HG02571 (cell line): ENCODE data around the gene BTD.

Experiments used
- ATAC-seq: cut with Tn5 transposase; IDR thresholded peaks from one replicate; pipeline ENCODE4 v1.9.1; 2021; ENCODE audit warnings: mild to moderate bottlenecking, moderate library complexity; ENCODE audit not compliant: unreplicated experiment

The BTD gene

DNA sequence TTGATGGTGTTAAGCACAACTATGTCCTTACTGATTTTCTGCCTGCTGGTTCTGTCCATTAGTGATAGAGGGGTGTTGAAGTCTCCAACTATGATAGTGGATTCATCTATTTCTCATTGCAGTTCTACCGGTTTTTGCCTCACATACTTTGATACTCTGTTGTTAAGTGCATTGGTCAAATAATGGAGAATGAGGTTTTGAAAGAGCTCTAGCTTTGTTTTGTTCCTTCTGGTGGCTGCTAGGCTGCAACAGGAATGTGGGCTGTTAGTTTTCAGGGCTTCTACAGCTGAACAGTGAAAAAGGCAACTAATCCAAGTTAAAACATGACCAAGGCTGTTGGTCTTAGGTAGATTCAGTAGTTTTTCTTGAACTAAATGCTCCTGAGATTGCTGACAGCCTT lies 62.6 kb downstream of the BTD start:
- ATAC-seq = no peak

DNA sequence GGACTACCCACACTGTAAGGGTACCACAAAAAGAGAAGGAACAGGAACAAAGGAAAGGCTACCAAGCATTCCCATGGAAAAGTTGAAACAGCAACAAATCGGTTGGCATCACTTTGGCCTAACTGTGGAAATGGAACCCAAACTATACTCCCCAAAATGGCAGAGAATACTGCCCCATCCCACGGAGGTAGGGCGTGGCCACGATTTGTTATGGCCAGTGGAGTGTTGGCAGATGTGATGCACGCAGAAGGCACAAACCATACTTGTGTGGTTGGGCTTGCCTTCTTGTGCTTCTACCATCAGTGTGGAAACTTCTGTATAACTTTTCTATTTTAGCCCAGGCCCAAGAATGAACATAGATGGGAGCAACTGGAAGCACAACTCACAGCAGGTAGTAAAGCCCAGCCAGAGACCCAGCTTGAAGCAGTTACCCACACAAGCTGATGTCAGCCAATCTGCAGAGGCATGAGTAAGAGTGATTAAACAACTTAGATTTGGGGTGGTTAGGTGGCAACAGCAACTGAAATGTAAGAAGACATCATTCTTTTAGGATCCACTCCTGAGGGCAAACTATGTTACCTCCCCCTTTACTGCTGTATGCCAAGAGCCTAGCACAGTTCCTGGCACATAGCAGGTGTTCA lies 64.1 kb downstream of the BTD start:
- no peak for ATAC-seq

DNA sequence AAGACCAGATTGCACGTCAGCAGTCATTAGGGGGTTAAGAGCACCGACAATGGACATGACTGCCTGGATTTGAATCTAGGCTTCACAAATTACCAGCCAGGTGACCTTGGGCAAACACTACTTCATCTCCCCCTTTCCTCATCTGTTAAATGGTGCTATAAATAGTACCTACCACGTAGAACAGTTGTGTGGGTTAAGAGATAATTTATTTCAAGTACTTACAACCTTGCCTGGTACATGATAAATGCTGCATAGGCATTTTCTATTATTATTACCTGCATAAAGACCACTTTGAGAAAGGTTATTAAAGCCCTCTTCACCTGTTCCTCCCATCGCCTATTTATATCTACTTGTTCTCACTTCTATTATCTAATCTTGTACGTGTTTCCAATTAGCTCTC lies 64.7 kb downstream of the BTD start:
- no peak for ATAC-seq

DNA sequence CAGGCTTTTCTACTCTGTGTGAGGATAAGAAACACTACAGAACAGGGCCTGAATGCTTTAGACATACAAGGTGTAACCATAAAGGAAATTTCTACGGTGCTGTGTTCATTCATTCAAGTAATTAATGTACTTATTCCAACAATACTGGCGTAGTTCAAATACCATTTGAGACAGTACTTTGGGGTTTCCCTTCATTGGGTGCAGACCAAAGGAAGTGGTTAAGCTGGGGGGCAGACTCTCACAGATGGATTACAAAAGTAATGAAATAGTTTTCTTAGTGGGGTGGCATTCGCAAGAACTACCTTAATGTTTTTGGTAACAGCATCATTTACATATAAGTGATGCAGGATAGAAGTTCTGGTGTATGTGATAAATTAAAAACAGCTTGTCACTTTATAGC lies 65.9 kb downstream of the BTD start:
- no peak for ATAC-seq

DNA sequence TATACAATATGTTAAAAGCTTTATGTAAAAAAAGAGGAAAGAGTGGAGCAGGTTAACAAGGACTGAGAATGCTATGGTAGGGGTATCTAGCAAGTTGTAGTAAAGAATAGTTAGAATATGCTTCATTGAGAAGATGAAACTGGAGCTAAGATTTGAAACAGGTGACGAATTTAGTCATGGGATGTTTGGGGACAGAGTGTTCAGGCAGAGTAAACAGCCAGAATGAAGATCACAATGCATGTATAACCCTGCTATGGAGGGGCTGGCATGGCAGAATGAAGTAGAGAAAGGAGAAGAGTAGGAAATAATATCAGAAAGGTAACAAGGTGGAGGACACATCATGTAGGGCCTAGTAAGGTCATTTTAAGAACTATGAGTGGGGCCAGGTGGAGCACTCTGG lies 72.0 kb downstream of the BTD start:
- no peak for ATAC-seq

DNA sequence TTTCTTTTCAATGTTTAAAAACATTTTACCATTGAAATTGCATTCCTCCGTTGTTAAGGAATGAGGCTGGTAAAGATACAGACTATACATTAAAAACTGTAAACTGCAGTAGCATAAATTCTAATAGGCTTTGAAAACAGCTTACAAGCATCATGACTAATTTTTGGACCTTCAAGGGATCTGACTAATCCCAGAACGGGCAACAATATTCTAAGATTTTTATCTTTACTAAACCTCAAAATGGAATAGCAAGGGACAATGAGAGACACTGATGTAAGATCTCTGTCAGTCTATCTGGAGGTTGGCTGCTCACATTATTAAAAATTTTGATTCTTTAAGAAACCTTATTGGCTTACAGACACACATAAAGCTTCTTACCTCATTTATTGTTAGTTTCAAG lies 74.7 kb downstream of the BTD start:
- ATAC-seq = no peak

DNA sequence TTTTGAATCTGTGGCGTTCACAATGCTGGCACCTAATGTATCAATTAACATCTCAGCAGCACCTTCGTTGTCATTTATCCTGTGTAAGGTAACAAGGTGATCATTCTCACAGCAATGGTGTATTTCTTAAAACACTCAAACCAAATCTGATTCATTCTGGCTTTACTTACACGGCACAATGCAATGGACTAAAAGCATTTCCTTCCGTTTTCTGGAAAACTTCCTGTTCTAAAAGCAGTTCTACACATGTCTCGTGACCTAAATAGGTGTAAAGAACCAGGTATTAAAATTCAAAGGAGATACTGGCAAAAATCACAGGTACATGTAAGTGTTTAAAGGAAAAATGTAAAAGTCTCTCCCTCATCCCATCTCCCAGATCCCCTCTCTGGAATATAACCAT lies 77.8 kb downstream of the BTD start:
- ATAC-seq = no peak

DNA sequence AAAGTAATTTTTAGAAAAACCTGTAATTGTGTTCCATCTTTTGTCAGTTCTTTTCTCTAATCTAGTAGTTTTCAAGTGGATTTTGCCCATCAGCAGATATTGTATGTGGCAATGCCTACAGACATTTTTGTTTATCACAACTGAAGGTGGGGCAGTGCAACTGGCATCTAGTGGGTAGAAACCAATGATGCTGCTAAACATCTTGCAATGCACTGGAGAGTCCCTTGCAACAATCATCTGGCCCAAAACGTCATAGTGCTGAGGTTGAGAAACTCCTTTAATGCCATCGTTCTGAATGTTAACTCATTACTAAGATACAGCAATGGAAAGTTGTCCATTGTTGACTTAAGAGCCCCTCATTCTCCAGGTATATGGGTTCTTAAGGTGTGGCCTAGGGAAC lies 80.1 kb downstream of the BTD start:
- ATAC-seq = no peak

DNA sequence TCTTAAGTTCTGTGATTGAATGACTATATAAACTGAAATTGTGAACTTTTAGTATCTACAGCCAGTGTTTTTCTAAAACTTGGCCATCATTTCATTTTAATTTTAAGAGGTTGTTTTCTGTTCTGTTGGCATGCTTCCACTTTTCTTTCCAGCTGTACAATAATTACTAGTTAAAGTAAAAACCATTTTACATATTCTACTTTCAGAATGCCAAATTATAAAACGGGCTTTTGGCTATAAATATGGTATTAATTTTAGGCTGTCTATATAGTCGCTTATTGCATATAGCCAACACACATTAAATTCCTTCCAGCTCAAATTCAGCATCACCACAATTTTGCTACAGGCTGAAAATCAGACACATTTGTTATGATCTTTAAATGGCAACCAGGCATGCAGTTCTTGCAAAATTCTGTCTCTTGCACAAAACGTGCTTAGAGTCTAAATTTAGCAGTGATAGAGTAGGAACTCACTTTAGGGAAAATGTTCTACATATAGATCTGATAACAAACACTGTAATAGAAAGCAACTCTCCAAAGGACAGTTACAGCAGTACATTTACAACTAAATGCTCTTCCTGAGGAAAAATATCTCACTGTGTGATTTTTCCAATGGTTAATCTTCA lies 81.1 kb downstream of the BTD start:
- no peak for ATAC-seq

DNA sequence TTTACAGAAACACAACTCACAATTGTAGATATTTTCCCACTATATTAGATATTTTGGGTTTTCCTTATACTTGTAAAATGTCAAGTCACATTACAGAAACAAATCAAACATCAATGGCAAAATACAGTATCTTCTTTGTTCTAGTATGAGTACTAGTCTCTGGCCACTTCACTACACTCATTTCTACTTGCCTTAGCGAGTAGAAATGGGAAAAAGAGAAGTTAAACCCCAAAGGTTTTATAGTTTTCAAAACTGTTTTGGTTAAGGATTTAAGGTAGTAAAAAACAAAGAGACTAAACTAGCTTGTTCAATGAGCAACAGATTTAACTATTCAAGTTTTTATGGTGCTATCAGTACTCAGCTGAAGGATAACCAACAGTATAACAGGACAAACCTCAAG lies 81.7 kb downstream of the BTD start:
- no peak for ATAC-seq

DNA sequence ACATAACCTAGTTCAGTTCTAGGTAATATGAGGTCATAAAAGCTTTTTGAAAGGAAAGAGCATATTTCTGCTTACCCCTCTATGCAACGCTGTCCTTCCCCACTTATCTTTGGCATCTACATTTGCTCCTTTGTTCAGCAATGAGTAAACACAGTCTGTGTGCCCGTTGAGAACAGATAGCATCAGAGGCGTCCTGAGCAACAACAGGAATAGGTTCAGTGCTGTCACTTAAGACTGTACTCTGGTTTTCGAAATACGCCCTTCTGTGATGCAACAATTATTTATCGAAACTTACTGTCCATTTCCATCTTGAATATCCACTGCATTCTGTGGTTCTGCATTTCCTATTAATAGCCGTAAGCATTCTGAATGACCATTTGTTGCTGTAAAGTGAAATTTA lies 84.4 kb downstream of the BTD start:
- ATAC-seq = no peak

DNA sequence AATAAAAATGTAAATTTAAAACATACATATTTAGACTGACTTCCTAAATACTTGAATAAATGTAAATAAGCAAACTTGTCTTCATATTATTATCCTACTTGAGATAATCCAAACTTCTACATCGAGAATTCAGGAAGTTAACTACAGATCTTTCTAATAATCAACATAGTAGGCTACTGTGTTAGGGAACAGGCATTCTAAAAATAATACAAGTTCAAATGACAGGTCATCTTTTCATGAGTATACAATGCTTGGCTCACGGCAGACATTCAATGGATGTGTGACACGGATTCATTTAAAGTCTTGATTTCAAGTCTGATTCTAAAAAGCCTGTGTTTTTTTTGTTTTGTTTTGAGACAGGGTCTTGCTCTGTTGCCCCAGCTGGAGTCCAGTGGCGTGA lies 88.7 kb downstream of the BTD start:
- ATAC-seq = no peak

DNA sequence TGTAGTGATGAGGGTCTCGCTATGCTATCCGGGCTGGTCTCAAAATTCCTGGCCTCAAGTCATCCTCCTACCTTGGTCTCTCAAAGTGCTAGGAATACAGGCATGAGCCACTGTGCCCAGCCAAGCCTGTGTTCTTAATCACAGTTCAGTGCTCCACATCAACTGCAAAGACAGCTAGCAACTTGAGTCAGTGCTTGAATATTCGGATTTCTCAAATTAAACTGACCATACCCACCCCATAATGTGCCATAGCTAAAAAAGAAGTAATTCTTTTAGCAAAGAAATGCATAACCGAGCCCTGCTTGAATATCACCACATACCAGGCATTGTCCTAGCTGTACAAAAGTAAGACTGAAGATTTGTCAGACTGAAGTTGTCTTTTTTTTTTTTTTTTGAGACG lies 89.2 kb downstream of the BTD start:
- ATAC-seq = no peak

DNA sequence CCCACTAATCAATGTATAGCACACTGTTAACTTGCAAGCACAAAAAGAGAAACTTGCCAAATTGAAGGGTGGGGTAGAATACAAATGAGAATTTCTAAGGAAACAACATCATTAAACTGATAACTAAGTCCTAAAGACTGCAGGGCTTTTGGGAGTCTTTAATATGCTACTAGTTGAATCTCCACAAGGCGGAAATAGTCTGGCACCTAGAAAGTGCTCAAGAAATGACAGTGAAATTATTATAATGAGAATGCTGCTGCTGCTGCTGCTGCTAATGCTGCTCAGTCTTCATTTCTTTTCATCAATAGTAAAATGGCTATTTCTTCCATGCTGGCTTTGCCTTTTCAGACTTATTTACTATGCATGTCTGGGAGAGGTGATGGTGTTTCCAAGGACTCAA lies 91.8 kb downstream of the BTD start:
- ATAC-seq = no peak

DNA sequence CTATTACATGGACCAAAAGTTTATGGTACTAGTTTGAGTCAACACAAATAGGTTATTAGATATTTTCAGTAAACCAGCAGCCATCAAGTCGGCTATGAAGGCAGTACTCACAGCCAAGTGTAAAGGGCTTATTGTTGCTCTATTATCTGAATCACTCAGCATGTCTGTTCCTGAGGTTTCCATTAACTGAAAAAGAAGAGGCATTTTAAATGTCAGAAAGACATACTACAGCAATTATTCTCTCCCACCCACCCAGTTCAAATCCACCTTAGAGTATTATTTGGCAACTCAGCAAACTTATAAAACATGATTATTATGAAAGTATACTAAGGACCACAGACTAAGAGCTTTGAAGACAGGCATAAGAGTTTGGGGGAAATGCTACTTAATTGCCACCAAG lies 93.1 kb downstream of the BTD start:
- no peak for ATAC-seq
